Smooth muscle cell (in vitro differentiated cells): ENCODE data around the gene MAP4K1. TPM values are rescaled to one million over a fixed set of nuclear protein-coding genes. Genes with fewer than 3 reads are reported as not detected.

ENCODE experiments used
- DNase-seq: peaks from one replicate; lab custom pipeline; 2025; ENCODE audit not compliant: unreplicated experiment; lab: John Stamatoyannopoulos, UW
- H2AFZ ChIP-seq: fragments of 200-600 bp; sonication (generic); 2 replicates; pipeline ENCODE4 v1.6.0; 2016; ENCODE audit warnings: antibody characterized with exemption, low read depth, mild to moderate bottlenecking
- H3F3A ChIP-seq: fragments of 200-600 bp; sonication (generic); 2 replicates; pipeline ENCODE4 v1.6.0; 2017; ENCODE audit warnings: antibody characterized with exemption, low read depth
- H3K27ac ChIP-seq: fragments of 200-600 bp; sonication (generic); 2 replicates; pipeline ENCODE4 v1.5.1; 2016; ENCODE audit warnings: low read depth, mild to moderate bottlenecking
- H3K27me3 ChIP-seq: fragments of 200-600 bp; sonication (generic); 2 replicates; pipeline ENCODE4 v1.6.1; 2016; ENCODE audit warnings: low read depth, mild to moderate bottlenecking
- H3K36me3 ChIP-seq: fragments of 200-600 bp; sonication (generic); 2 replicates; pipeline ENCODE4 v1.5.1; 2016; ENCODE audit warnings: low read depth
- H3K4me1 ChIP-seq: fragments of 200-600 bp; sonication (generic); 2 replicates; pipeline ENCODE4 v1.5.1; 2016; ENCODE audit warnings: low read depth
- H3K4me2 ChIP-seq: fragments of 200-600 bp; sonication (generic); 2 replicates; pipeline ENCODE4 v1.6.0; 2016; ENCODE audit warnings: mild to moderate bottlenecking
- H3K4me3 ChIP-seq: fragments of 200-600 bp; sonication (generic); 2 replicates; pipeline ENCODE4 v1.5.1; 2016; ENCODE audit warnings: mild to moderate bottlenecking
- H3K79me2 ChIP-seq: fragments of 200-600 bp; sonication (generic); 2 replicates; pipeline ENCODE4 v1.6.0; 2016; ENCODE audit warnings: low read depth, mild to moderate bottlenecking
- H3K9ac ChIP-seq: fragments of 200-600 bp; sonication (generic); 2 replicates; pipeline ENCODE4 v1.6.0; 2016; ENCODE audit warnings: low read depth
- H3K9me3 ChIP-seq: fragments of 200-600 bp; sonication (generic); replicated peaks from 2 replicates; pipeline ENCODE4 v1.5.1; 2016; ENCODE audit warnings: low read depth
- H4K20me1 ChIP-seq: fragments of 200-600 bp; sonication (generic); 2 replicates; pipeline ENCODE4 v1.6.0; 2016; ENCODE audit warnings: low read depth
- CTCF ChIP-seq: fragments of 200-600 bp; sonication (generic); IDR thresholded peaks from 2 replicates; pipeline ENCODE4 v1.5.1; 2017; ENCODE audit warnings: borderline replicate concordance, mild to moderate bottlenecking, antibody characterized with exemption; ENCODE audit not compliant: insufficient read depth, poor library complexity, severe bottlenecking
- WGBS: methylation state at CpG from one replicate; pipeline ENCODE4 v1.1.7; 2016; ENCODE audit warnings: low lambda C conversion rate; 5-methylcytosine and 5-hydroxymethylcytosine counted together
- polyA plus RNA-seq: library from polyadenylated mRNA; unstranded; fragments of >200 nt; fragmentation: Nextera tagmentation; extraction: Ambion mirVana; gene quantifications from 2 replicates; pipeline ENCODE4 v1.2.1, GENCODE V29; 2016
- total RNA-seq: library from RNA; depleted of rRNA; stranded (reverse); fragments of >200 nt; gene quantifications from 2 replicates; pipeline ENCODE4 v1.2.3, GENCODE V29; 2014

The MAP4K1 gene
- total and polyA plus RNA-seq, 2 experiments from 2014 or later, result 0.22 to 0.91 TPM

- Histone ChIP-seq H3K9me3 (no peaks in the 10 kb centered on the region), H2AFZ (no peak overlapping the region), H3K4me1 (peaks cover 6% of the 10 kb centered on the region), H3K27me3 (no peaks in the 10 kb centered on the region), H3K9ac (no peak overlapping the region), H3K4me2 (no peak overlapping the region), H4K20me1 (no peaks in the 10 kb centered on the region), H3K36me3 (no peaks in the 10 kb centered on the region), H3K79me2 (no peaks in the 10 kb centered on the region), H3F3A (no peaks in the 10 kb centered on the region), H3K4me3 (no peak overlapping the region), H3K27ac (no peak overlapping the region)
- no peak for TF ChIP-seq CTCF
- no peak for DNase-seq
- WGBS, result 90% methylated on average over 5 of the region's 5 CpGs
Measured at GRCh38 chr19:38547421-38547820, 70.3 kb downstream of the MAP4K1 start.

GRCh38 chr19:38545596-38545995, 72.2 kb downstream of the MAP4K1 start:
- TF ChIP-seq CTCF, result no peak
- no peaks in the 10 kb centered on the region for H3K79me2 ChIP-seq
- no peaks in the 10 kb centered on the region for H3K27me3 ChIP-seq
- no peaks in the 10 kb centered on the region for H4K20me1 ChIP-seq
- no peaks in the 10 kb centered on the region for H3F3A ChIP-seq
- H3K9me3 ChIP-seq, result no peaks in the 10 kb centered on the region
- H3K4me2 ChIP-seq, result no peak overlapping the region
- H3K4me1 ChIP-seq, result peaks cover 6% of the 10 kb centered on the region
- DNase-seq, result no peak
- H2AFZ ChIP-seq, result no peak overlapping the region
- no peak overlapping the region for H3K27ac ChIP-seq
- H3K9ac ChIP-seq, result no peak overlapping the region
- no peak overlapping the region for H3K4me3 ChIP-seq
- 100% methylated on average over 8 of the region's 8 CpGs for WGBS
- H3K36me3 ChIP-seq, result no peaks in the 10 kb centered on the region

GRCh38 chr19:38544569-38545315, 73.0 kb downstream of the MAP4K1 start:
- no peak overlapping the region for H3K27ac ChIP-seq
- peak overlapping the region; percentile 74 for H3K4me2 ChIP-seq
- H2AFZ ChIP-seq, result peak overlapping the region; percentile 58
- no peaks in the 10 kb centered on the region for H3K36me3 ChIP-seq
- H3K4me1 ChIP-seq, result peaks cover 6% of the 10 kb centered on the region
- TF ChIP-seq CTCF, result no peak
- no peaks in the 10 kb centered on the region for H3K9me3 ChIP-seq
- no peaks in the 10 kb centered on the region for H3K79me2 ChIP-seq
- DNase-seq, result no peak
- no peak overlapping the region for H3K9ac ChIP-seq
- H3F3A ChIP-seq, result no peaks in the 10 kb centered on the region
- H3K27me3 ChIP-seq, result no peaks in the 10 kb centered on the region
- H4K20me1 ChIP-seq, result no peaks in the 10 kb centered on the region
- 62% methylated on average over 6 of the region's 6 CpGs for WGBS
- no peak overlapping the region for H3K4me3 ChIP-seq
